Stomach smooth muscle (tissue), 2 donors: Measurements from ENCODE around the gene GPRIN2.

Source experiments
- H3K27ac ChIP-seq: one replicate; pipeline ENCODE4 v1.7.0; 2013; ENCODE audit warnings: mild to moderate bottlenecking, low read length, inconsistent platforms
- H3K27me3 ChIP-seq, 2 donors: one replicate each; pipeline ENCODE4 v1.7.0; 2013; ENCODE audit warnings: low read length in 2 of 2; ENCODE audit not compliant: insufficient read depth in 2 of 2, control insufficient read depth in 1 of 2
- H3K36me3 ChIP-seq, 2 donors: one replicate each; pipeline ENCODE4 v1.7.0; 2013; ENCODE audit warnings: low read length in 2 of 2; ENCODE audit not compliant: control insufficient read depth in 2 of 2, insufficient read depth in 2 of 2
- H3K4me1 ChIP-seq: one replicate; pipeline ENCODE4 v1.7.0; 2013; ENCODE audit warnings: low read length; ENCODE audit not compliant: control insufficient read depth, insufficient read depth
- H3K4me3 ChIP-seq, 2 donors: one replicate each; pipeline ENCODE4 v1.7.0; 2013; ENCODE audit warnings: low read length in 2 of 2
- H3K9ac ChIP-seq, 2 donors: one replicate each; pipeline ENCODE4 v1.7.0; 2013; ENCODE audit warnings: low read length in 2 of 2, mild to moderate bottlenecking in 1 of 2
- H3K9me3 ChIP-seq, 2 donors: one replicate each; pipeline ENCODE4 v1.7.0; 2013; ENCODE audit warnings: low read length in 2 of 2; ENCODE audit not compliant: control insufficient read depth in 2 of 2
- donor health status: healthy.
- donor health status: Pancreatic carcinoma.

The GPRIN2 gene

GRCh38 chr10:46547541-46548497, 8.6 kb downstream of the GPRIN2 start:
- H3K27ac ChIP-seq = peak overlapping the region; percentile 31
- H3K36me3 ChIP-seq = no peaks in the 10 kb centered on the region
- H3K4me3 ChIP-seq = no peak overlapping the region
- peaks cover 29% of the 10 kb centered on the region for H3K4me1 ChIP-seq
- peak overlapping the region in 1 of 2 donors; percentile 42 for H3K9ac ChIP-seq
- no peaks in the 10 kb centered on the region for H3K9me3 ChIP-seq
- peaks cover 7 to 65% of the 10 kb centered on the region in 2 donors for H3K27me3 ChIP-seq

GRCh38 chr10:46546591-46547540, 9.6 kb downstream of the GPRIN2 start:
- no peak overlapping the region for H3K4me3 ChIP-seq
- H3K27ac ChIP-seq = peak overlapping the region; percentile 11
- H3K9ac ChIP-seq = no peak overlapping the region
- H3K36me3 ChIP-seq = no peaks in the 10 kb centered on the region
- H3K27me3 ChIP-seq = peaks cover 2 to 62% of the 10 kb centered on the region in 2 donors
- no peaks in the 10 kb centered on the region for H3K9me3 ChIP-seq
- H3K4me1 ChIP-seq = peaks cover 30% of the 10 kb centered on the region

- peaks cover 32% of the 10 kb centered on the region for H3K4me1 ChIP-seq
- H3K9ac ChIP-seq = peak overlapping the region in 1 of 2 donors; percentile 36
- H3K4me3 ChIP-seq = no peak overlapping the region
- peaks cover 3 to 54% of the 10 kb centered on the region in 2 donors for H3K27me3 ChIP-seq
- H3K36me3 ChIP-seq = no peaks in the 10 kb centered on the region
- no peaks in the 10 kb centered on the region for H3K9me3 ChIP-seq
- H3K27ac ChIP-seq = peak overlapping the region; percentile 66
These were observed 10.4 kb downstream of the GPRIN2 start for GRCh38 chr10:46545861-46546590.

GRCh38 chr10:46544989-46545791, 11.3 kb downstream of the GPRIN2 start:
- peak overlapping the region; percentile 66 for H3K27ac ChIP-seq

GRCh38 chr10:46543466-46544377, 12.7 kb downstream of the GPRIN2 start:
- Histone ChIP-seq H3K9me3 (no peaks in the 10 kb centered on the region), H3K27me3 (peaks cover 3 to 53% of the 10 kb centered on the region in 2 donors), H3K27ac (no peak overlapping the region), H3K4me1 (peaks cover 51% of the 10 kb centered on the region), H3K36me3 (no peaks in the 10 kb centered on the region), H3K4me3 (no peak overlapping the region), H3K9ac (no peak overlapping the region)

More at GRCh38 chr10:46544989-46545791, 11.3 kb downstream of the GPRIN2 start:
- H3K4me1 ChIP-seq = peaks cover 41% of the 10 kb centered on the region
- peak overlapping the region in 1 of 2 donors; percentile 29 for H3K4me3 ChIP-seq
- no peaks in the 10 kb centered on the region for H3K36me3 ChIP-seq
- no peaks in the 10 kb centered on the region for H3K9me3 ChIP-seq
- H3K9ac ChIP-seq = peak overlapping the region in 1 of 2 donors; percentile 42
- peaks cover 3 to 57% of the 10 kb centered on the region in 2 donors for H3K27me3 ChIP-seq

GRCh38 chr10:46542567-46543465, 13.6 kb downstream of the GPRIN2 start:
- Histone ChIP-seq H3K9ac (peak overlapping the region in 1 of 2 donors; percentile 13), H3K4me1 (peaks cover 57% of the 10 kb centered on the region), H3K36me3 (no peaks in the 10 kb centered on the region), H3K4me3 (no peak overlapping the region), H3K9me3 (no peaks in the 10 kb centered on the region), H3K27ac (peak overlapping the region; percentile 18), H3K27me3 (peaks cover 3 to 44% of the 10 kb centered on the region in 2 donors)

- Histone ChIP-seq H3K4me3 (no peak overlapping the region), H3K27me3 (peaks cover 3 to 46% of the 10 kb centered on the region in 2 donors), H3K4me1 (peaks cover 60% of the 10 kb centered on the region), H3K9ac (no peak overlapping the region), H3K36me3 (no peaks in the 10 kb centered on the region), H3K9me3 (peaks cover 0 to 2% of the 10 kb centered on the region in 2 donors), H3K27ac (peak overlapping the region; percentile 11)
These were observed 14.5 kb downstream of the GPRIN2 start for GRCh38 chr10:46541735-46542566.
